Activated CD4-positive, alpha-beta T cell treated with anti-CD3 and anti-CD28 coated beads, Interleukin-2, amount 50 U/mL, for 24 hours (primary cell): ENCODE measurements around the gene ZP4.
"Not testable (repeated sequence)": the region's sequence is repeated elsewhere in the genome, so short reads cannot be mapped to it uniquely, and the experiment has no call there.

Experiments
- DNase-seq, 2 donors: peaks; one replicate each; pipeline ENCODE4 v3.0.0-alpha.2; 2020; ENCODE audit warnings: low read depth in 1 of 2, low spot score in 1 of 2

ZP4 gene

GRCh38 chr1:237877631-237878030 lies 13.1 kb downstream of the ZP4 start:
- no peak for DNase-seq

- DNase-seq, result no peak
Measured at GRCh38 chr1:237875291-237875690, 15.4 kb downstream of the ZP4 start.

DNA sequence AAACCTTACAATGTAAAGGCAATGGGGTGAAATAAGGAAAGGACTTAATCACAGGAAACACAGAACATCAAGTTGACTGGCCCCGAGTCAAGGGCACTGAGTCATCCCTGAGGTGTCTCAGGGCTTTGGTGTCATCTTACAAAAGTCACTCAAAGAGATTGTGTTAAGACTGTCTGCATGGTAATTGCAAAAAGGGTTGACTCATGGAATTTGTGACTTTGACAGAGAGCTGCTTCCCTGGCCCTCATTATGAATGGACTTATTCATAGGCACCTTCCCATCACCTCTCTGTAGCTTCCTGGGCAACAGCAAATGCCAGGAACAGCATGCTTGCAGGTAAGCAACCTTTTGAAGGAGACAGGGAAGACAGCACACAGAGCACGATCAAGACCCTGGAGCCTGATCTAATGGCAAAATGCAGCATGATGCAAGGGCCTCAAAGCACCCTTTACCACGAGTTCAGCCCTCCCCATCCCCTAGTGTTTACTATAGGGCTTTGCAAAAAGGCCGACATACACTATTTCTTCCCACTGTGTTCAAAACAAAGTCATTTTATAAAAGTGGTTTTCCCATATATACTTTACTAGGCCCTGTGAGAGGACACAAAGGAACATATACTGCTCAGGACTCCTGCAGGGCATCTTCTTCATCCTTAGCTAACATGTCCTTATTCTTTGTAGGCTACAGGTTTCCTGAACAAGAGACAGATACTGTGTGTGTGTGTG lies 17.1 kb downstream of the ZP4 start:
- no peak for DNase-seq

DNA sequence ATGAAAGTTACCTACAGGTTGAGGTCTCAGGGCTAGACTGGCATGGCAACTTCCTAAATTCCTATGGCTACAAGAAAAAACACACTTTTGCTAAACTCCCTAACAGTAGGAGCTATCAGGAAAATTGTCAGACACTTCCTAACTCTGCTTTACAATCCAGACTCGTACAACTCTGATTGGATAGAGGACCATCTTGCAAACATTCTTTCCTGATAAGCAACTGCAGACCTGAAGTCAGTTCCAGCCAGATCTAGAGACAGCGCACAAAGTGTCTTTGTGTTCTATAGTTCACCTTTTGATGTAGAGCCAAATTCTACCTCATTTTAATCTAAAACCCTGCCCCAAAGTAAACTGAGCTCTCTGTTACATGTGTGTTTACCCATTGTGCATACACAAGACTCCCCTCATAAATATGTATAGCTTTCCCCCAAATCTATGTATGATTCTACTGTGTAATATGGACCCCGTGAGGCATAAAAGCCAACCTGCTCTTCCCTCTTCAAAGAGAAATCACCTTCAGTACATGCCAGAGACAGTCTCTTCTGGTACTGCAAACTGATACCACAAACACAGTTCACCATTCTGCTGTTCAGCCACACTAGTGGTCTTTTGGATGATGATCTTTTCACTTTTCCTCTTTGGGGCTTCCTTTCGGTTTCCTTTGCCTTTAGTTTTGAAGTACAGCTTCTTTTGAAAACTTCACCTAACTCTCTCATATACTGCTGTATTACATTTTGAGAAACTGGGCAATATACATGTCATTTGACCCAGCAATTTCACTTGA lies 21.7 kb downstream of the ZP4 start:
- no peak for DNase-seq

DNA sequence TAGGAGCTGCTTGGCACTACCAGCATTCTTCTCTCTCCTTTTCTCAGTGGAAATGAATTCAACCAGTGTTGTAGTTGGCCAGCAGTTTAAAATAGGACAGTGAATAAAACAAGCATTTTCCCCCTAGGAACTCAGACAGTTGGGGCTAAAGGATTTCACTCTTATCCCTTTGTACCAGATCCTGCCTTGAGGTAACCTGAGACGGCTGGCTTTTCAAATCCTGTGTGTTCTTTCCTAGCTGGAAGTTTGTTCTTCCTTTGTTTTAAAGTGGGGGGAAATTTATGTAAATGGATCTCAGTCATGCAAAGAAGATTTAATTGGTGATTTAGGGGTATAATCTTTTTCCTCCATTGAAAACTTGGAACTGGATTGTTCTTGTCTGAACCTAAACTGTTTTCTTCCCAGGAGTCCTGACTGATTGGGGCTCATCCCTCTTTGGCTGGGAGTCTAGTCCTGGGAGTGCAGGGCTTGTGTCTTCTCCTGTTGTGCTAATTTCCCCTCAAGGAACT lies 23.3 kb downstream of the ZP4 start:
- no peak for DNase-seq

- no peak for DNase-seq
Measured at GRCh38 chr1:237864338-237865244, 26.1 kb downstream of the ZP4 start.

DNA sequence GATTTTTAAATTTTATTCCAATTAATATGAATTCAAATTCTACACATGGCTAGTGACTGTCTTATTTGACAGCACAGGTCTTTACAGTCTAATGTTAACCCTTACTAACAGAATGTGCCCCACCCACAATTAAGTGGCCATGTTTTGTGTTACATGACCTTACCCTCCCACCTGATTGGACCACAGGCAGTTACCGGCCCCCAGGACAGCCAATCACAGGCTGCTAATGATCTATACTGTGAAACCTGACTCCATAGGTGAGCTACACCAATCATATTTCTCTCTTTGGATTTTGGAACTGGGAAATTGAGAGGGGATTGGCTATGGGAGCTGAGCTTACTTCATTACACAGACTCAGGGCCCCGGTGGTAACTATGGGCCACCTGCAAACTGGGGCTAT lies 27.5 kb downstream of the ZP4 start:
- no peak for DNase-seq

DNA sequence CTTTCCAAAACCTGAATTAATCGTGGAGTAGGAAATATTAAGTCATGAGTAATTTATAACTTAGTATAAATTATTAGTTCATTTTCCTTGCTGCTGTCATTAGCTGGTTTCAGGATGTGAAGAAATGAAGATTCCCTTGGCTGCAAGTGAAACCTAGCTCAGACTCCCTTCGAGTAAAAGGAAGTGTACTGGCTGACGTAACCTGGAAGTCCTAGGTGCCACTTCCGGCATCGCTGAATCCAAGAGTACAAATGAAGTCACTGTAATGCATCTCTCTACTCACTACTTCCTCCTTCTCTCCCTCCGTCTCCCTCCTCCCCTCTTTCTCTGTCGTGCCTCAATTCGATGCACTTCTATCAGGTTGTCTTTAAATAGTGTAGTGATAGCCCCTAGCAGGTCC lies 28.8 kb downstream of the ZP4 start:
- DNase-seq, result no peak

GRCh38 chr1:237858992-237859391 lies 31.7 kb downstream of the ZP4 start:
- no peak for DNase-seq

DNA sequence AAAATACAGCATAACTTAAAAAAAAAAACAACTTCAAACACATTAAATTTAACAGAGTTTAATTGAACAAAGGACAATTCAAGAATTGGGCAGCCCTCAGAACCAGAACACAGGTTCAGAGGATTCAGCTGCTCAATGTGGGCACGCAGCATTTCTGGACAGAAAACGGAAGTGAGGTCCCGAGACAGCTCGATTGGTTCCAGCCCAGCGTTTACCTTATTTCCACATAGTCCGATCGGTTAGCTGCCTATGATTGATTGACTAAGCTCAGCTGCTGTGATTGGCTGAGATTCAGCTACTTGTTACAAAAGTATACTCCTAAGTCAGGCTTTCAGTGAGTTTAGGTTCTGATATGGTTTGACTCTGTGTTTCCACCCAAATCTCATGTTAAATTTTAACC lies 33.3 kb downstream of the ZP4 start:
- DNase-seq, result no peak

DNA sequence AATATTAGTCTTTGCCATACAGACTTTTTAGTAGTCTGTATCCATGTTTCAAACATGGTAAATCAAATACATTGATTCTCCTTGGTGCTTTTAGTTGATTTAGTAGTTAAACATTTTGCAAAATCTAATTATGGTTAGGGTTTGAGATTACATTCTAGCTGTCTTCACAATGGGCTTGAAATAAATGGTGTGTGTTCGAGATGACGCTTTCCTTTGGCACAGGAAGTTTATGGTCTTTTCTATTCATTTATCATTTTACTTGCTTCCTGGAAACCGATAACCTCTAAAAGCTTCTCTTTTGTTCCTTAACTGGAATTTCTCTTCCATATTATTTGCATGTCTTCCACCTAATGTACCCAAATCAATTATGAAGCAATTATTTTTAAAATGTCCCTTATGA lies 38.4 kb downstream of the ZP4 start:
- DNase-seq, result no peak

GRCh38 chr1:237851210-237851845 lies 39.4 kb downstream of the ZP4 start:
- DNase-seq, result no peak

DNA sequence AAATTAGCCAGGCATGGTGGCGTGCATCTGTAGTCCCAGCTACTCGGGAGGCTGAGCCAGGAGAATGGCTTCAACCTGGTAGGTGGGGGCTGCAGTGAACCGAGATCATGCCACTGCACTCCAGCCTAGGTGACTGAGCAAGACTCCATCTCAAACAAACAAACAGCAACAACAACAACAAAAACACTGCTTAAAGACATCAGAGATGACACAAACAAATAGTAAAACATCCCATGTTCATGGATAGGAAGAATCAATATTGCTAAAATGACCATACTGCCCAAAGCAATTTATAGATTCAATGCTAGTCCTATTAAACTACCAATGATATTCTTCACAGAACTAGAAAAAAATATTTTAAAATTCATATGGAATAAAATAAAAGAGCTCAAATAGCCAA lies 47.2 kb downstream of the ZP4 start:
- not testable (repeated sequence) for DNase-seq

DNA sequence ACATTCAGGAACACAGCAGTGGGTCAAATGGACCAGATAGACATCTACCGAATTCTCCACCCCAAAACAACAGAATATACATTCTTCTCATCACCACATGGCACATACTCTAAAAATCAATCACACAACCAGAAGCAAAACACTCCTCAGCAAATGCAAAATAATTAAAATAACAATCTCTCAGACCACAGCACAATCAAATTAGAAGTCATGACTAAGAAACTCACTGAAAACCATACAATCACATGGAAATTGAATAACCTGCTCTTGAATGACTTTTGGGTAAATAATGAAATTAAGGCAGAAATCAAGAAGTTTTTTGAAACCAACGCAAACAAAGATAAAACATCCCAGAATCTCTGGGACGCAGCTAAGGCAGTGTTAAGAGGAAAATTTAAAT lies 49.2 kb downstream of the ZP4 start:
- DNase-seq, result no peak

GRCh38 chr1:237838904-237839534 lies 51.7 kb downstream of the ZP4 start:
- no peak for DNase-seq

DNA sequence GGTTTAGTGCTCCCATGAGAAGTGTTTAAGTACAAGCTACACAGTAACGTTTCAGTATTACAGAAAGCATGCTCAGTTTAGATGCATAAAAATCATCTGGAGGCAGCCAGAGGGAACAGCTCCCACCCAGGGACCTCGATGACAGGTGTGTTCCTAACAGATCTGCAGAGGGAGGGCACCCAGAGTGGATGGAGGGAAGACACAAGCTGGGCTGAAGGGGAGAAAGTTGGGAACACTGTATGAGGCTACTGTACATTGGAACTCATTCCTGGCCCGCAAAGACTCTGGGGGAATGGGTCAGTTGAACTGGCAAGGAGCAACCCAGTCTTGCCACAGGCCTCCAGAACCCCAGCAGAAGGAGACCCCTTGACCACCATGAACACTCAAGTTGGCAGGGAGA lies 52.4 kb downstream of the ZP4 start:
- no peak for DNase-seq

DNA sequence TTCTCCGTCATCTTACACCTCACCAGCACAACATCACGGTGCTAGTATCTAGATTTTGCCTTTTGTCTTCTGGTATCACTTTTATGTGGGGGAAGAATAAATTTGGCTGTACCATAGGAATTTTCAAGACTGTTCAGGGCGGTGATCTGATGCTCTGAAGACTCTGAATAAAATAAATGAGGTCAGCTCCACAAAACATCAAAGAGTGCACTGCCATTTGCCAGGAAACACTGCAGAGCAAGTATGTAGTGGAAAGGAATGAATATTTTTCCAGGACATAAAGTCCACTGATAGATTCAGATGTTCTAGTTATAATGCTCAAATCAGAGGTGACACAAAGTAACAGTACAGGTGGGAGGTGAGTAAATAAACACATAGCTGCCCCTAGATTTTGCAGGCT lies 56.3 kb downstream of the ZP4 start:
- DNase-seq, result no peak

- DNase-seq, result no peak
Measured at GRCh38 chr1:237834048-237834447, 56.7 kb downstream of the ZP4 start.

GRCh38 chr1:237832858-237833257 lies 57.9 kb downstream of the ZP4 start:
- DNase-seq, result no peak
